ENCODE data around the gene LRRC1. TPM values are rescaled to one million over a fixed set of nuclear protein-coding genes. Genes with fewer than 3 reads are reported as not detected.

Gene LRRC1
- polyA plus RNA-seq, 1 donor (not counting 4 experiments of a cell fraction or from before 2014, with no cell fraction given): 19.7 TPM

- DNase-seq (ENCODE audit: low read depth, low spot score) (no peak), FAIRE-seq (no peak)
- peaks cover 33% of the 10 kb centered on the region for H3K4me1 ChIP-seq (ENCODE audit: control insufficient read depth, extremely low read depth, insufficient read depth, low read length)
- no peaks in the 10 kb centered on the region for H3K9me1 ChIP-seq (ENCODE audit: control insufficient read depth, extremely low read depth, insufficient read depth, low read length)
- no peak overlapping the region for H3K4me3 ChIP-seq (ENCODE audit: control insufficient read depth in 2 of 3, extremely low read depth in 1 of 3, insufficient read depth in 2 of 3, low read depth in 1 of 3, low read length in 3 of 3)
- peak overlapping the region; percentile 37 for H3K27ac ChIP-seq (ENCODE audit: control insufficient read depth, insufficient read depth, low read length)
- dilution Hi-C loops (cut with MboI; ENCODE audit: extremely low pct_ligation_motif_present, low sequenced_read_pairs): no loop called here
- H4K20me1 ChIP-seq (ENCODE audit: control insufficient read depth, extremely low read depth, insufficient read depth, low read length): no peaks in the 10 kb centered on the region
- H3K9me3 ChIP-seq (ENCODE audit: control insufficient read depth, low read depth, low read length): no peaks in the 10 kb centered on the region
- no peaks in the 10 kb centered on the region for H3K36me3 ChIP-seq (ENCODE audit: control insufficient read depth in 2 of 2, extremely low read depth in 1 of 2, insufficient read depth in 2 of 2, low read length in 2 of 2)
- no peak overlapping the region for H3K4me2 ChIP-seq (ENCODE audit: control insufficient read depth, extremely low read depth, insufficient read depth, low read depth, low read length)
- no peak overlapping the region for H2AFZ ChIP-seq (ENCODE audit: control insufficient read depth, low read length)
- TF ChIP-seq CTCF (optimal IDR thresholded peaks at IDR 0.05 in 1 of 3, IDR thresholded peaks at IDR 0.05 in 1 of 3, conservative IDR thresholded peaks at IDR 0.05 in 1 of 3; ENCODE audit: extremely low read depth in 1 of 3, insufficient read depth in 2 of 3, low read length in 3 of 3) (no peak), EZH2 (IDR thresholded peaks at IDR 0.05; ENCODE audit: low read length) (no peak)
- H3K9ac ChIP-seq (ENCODE audit: control insufficient read depth, extremely low read depth, insufficient read depth, low read length): peak overlapping the region; percentile 10
- peaks cover 73% of the 10 kb centered on the region for H3K79me2 ChIP-seq (ENCODE audit: control insufficient read depth, insufficient read depth, low read length)
- H3K27me3 ChIP-seq (ENCODE audit: control insufficient read depth, extremely low read depth, insufficient read depth, low read length): no peaks in the 10 kb centered on the region
These were observed 16.9 kb downstream of the LRRC1 start for GRCh38 chr6:53811746-53812145.

GRCh38 chr6:53813096-53813495 lies 18.3 kb downstream of the LRRC1 start:
- Histone ChIP-seq H4K20me1 (ENCODE audit: control insufficient read depth, extremely low read depth, insufficient read depth, low read length) (no peaks in the 10 kb centered on the region), H3K9me1 (ENCODE audit: control insufficient read depth, extremely low read depth, insufficient read depth, low read length) (no peaks in the 10 kb centered on the region), H3K27me3 (ENCODE audit: control insufficient read depth, extremely low read depth, insufficient read depth, low read length) (no peaks in the 10 kb centered on the region), H2AFZ (ENCODE audit: control insufficient read depth, low read length) (no peak overlapping the region), H3K9me3 (ENCODE audit: control insufficient read depth, low read depth, low read length) (no peaks in the 10 kb centered on the region), H3K27ac (ENCODE audit: control insufficient read depth, insufficient read depth, low read length) (no peak overlapping the region), H3K4me3 (ENCODE audit: control insufficient read depth in 2 of 3, extremely low read depth in 1 of 3, insufficient read depth in 2 of 3, low read depth in 1 of 3, low read length in 3 of 3) (no peak overlapping the region), H3K4me2 (ENCODE audit: control insufficient read depth, extremely low read depth, insufficient read depth, low read depth, low read length) (no peak overlapping the region), H3K4me1 (ENCODE audit: control insufficient read depth, extremely low read depth, insufficient read depth, low read length) (peaks cover 33% of the 10 kb centered on the region), H3K9ac (ENCODE audit: control insufficient read depth, extremely low read depth, insufficient read depth, low read length) (no peak overlapping the region), H3K79me2 (ENCODE audit: control insufficient read depth, insufficient read depth, low read length) (peaks cover 74% of the 10 kb centered on the region), H3K36me3 (ENCODE audit: control insufficient read depth in 2 of 2, extremely low read depth in 1 of 2, insufficient read depth in 2 of 2, low read length in 2 of 2) (no peaks in the 10 kb centered on the region)
- no peak for FAIRE-seq
- DNase-seq (ENCODE audit: low read depth, low spot score): no peak
- TF ChIP-seq CTCF (optimal IDR thresholded peaks at IDR 0.05 in 1 of 3, IDR thresholded peaks at IDR 0.05 in 1 of 3, conservative IDR thresholded peaks at IDR 0.05 in 1 of 3; ENCODE audit: extremely low read depth in 1 of 3, insufficient read depth in 2 of 3, low read length in 3 of 3) (no peak), EZH2 (IDR thresholded peaks at IDR 0.05; ENCODE audit: low read length) (no peak)
- dilution Hi-C loops (cut with MboI; ENCODE audit: extremely low pct_ligation_motif_present, low sequenced_read_pairs): no loop called here

All from keratinocyte (primary cell).